HUDEP-2 (cell line): ENCODE measurements around the gene HS2ST1.
"Not testable (repeated sequence)": the region's sequence is repeated elsewhere in the genome, so short reads cannot be mapped to it uniquely, and the experiment has no call there.

Experiments
- DNase-seq, 76 experiments: peaks; one replicate each; lab custom pipeline; 2025; ENCODE audit not compliant: unreplicated experiment in 76 of 76; lab: John Stamatoyannopoulos, UW

HS2ST1 gene

DNA sequence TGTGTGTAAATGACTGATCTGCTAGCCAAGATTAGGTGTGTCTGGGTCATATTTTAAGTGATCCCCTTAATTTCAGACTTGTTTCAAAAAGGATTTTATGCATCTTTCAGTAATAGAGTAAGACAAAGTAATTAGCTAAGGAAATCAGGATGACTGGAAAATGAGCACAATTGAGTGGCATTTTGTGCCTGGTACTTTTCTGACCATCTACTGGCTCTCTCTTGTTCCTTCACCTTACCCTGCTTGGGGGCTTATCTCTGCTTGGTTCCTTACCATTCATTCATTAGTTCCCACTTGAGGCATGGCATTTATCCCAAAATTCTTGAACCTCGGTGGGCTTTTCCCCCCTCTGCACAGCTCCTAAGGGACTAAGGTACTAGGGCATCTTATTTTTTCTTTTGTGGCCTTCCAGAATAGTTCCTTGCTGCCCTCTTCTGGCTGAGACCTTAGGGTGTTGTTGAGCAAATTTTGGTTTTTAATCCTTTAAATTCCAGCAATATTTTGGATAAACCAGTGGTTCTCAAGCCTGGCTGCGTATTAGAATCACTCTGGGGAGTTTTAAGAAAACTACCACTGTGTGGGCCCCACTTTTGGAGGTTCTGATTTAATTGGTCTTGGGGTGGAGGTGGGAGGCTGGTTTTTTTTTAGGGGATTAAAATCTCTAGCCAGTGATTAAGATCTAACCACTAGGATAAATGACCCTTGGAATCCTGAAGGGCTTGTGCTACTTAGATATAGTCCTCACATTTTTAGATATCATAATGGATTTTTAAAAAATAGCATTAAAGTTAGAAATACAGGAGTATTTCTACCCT is 50.8 kb downstream of the HS2ST1 start:
- DNase-seq: peak in 23 of 76 experiments; percentile 2 to 47 (median 16)

DNA sequence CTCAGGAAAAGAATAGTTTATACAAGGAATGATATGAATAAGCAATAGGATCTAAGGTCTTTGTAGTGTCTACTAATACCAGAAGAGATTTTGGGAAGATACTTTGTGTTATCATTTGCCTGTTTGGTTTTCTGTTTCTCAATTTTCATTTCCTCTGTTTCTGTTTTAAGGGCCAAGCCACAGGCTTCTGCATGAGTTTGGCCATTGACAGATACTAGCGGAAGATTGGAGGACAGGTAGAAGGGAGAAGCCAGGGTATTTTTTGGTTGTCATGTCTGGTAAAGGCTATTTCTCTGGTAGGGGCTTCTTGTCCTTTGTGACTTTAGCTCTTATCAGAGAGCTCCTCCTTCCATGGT is 51.4 kb downstream of the HS2ST1 start:
- no peak for DNase-seq

DNA sequence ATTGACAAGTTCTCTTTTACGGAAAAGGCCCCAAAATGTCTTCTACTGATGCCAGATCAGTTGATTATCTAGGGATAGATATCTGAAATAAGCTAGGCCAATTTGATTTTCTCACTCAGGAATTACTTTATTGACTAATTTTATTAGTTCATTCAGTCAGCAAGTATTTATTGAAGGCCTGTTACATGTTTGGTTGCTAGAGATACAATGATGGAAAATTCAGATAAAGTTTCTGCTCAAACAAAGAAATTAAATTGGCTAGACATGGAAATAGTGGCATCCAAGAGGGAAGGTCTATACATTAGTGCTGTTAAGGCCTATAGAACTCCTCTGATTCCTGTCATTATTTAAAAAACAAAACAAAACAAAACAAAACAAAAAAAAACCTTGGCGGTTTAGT is 56.5 kb downstream of the HS2ST1 start:
- no peak for DNase-seq

DNA sequence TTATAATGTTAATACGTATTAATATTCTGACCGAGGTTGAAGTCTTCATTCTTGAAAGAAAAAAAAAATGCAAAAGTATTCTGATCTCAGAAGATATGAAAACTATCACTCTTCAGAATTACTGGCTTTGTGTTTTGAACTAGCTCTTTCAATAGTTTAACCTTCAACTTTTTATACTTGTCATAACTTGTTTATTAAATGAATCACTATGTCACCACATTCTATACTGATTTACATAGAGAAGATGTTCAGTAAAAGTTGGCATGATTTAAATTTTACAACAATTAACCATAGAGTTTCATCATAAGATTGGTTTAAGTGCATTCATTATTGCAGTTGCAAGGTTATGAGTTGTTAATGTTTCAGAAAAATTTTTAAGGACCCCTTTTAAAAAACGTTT is 57.3 kb downstream of the HS2ST1 start:
- no peak for DNase-seq

DNA sequence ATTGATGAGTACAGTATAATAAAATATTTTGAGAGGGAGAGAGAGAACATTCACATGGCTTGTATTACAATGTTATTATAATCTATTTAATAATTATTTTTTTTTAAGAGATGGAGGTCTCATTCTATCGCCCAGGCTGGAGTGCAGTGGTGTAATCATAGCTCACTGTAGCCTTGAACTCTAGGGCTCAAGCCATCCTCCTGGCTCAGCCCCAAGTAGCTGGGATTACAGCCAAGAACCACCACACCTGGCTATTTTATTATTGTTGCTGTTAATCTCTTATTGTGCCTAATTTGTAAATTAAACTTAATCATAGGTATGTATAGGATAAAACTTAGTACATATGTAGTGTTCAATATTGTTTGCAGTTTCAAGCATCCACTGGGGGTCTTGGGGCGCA is 57.8 kb downstream of the HS2ST1 start:
- DNase-seq: peak in 5 of 76 experiments; percentile 3 to 27 (median 12)

DNA sequence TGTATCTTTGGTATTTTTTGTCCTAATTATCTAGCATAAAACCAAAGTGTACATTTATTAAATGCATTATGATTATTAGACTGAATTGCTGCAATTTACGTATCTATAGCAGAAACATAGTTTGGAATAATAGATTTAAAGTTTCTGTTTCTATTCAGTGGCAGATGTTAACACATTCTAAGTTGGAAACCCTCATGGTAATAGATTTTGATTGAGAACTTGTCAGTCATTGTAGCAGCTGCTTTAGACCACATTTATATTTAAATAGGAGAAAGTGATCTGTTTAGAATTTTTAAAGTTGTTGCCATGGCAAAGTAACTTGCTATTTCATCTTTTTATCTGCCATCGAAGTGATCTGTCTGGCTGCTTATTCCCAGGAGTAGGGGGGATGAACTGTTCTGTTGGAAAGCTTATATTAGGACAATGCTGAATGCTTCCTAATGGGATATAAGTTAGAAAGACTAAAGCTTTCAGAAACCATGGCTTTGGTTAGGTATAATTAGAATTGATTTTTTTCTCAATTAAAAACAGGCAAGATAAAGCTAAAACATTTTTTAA is 61.6 kb downstream of the HS2ST1 start:
- DNase-seq: no peak

DNA sequence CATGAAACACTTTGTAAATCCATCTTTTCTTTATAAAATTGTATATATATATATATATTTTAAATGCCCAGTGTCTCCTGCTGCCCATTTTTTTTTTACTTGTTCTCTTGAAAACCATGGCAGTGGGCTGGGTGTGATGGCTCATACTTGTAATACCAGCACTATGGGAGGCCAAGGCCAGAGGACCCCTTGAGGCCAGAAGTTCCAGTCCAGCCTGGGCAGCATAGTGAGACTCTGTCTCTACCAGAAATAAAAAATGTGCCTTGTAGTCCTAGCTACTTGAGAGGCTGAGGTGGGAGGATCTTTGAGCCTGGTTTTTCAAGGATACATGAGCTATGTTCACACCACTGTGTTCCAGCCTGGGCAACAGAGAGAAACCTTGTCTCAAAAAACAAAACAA is 62.2 kb downstream of the HS2ST1 start:
- DNase-seq: no peak

DNA sequence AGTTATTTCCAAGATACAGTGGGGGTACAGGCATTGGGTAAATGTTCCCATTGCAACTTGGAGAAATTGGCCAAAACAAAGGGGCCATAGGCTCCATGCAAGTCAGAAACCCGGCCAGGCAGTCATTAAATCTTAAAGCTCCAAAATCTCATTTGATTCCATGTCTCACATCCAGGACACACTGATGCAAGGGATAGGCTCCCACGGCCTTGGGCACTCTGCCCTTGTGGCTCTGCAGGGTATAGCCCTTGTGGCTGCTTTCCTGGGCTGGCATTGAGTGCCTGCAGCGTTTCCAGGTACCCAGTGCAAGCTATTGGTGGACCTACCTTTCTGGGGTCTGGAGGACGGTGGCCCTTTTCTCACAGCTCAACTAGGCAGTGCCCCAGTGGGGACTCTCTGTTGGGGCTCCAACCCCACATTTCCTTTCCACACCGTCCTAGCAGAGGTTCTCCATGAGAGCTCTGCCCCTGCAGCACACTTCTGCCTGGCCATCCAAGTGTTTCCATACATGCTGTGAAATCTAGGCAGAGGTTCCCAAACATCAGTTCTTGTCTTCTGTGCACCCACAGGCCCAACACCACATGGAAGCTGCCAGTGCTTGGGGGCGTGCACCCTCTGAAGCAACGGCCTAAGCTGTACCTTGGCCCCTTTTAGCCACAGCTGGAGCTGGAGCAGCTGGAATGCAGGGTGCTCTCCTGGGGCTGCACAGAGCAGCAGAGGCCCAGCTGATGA is 67.2 kb downstream of the HS2ST1 start:
- DNase-seq: no peak

DNA sequence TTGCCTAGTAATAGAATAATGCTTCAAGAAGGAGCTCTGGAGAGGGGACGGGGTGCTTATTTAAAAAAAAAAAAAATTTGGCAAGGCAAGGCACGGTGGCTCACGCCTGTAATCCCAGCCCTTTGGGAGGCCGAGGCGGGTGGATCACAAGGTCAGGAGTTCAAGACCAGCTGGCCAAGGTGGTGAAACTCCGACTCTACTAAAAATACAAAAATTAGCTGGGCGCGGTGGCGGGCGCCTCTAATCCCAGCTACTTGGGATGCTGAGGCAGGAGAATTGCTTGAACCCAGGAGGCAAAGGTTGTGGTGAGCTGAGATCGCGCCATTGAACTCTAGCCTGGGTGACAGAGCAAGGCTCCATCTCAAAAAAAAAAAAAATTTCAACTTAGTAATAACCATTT is 69.2 kb downstream of the HS2ST1 start:
- not testable (repeated sequence) for DNase-seq

DNA sequence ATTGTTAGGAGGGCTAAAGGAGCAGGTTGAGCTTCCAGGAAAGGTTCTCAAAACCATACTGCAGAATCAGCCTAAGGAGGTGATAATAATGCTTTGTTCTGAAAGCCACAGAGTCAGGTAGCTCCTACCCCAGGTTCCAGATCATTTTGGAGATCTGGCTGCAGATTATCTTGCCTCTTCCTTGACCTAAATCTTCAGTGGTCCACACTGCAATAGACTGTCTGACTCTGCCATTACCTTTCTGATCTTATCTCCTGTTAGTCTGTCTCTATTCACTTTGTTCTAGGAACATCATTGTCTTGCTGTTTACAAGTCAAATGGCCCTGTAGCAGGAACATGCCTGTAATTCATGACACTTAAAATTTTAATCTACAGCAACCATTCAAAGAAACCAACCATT is 73.0 kb downstream of the HS2ST1 start:
- DNase-seq: no peak

DNA sequence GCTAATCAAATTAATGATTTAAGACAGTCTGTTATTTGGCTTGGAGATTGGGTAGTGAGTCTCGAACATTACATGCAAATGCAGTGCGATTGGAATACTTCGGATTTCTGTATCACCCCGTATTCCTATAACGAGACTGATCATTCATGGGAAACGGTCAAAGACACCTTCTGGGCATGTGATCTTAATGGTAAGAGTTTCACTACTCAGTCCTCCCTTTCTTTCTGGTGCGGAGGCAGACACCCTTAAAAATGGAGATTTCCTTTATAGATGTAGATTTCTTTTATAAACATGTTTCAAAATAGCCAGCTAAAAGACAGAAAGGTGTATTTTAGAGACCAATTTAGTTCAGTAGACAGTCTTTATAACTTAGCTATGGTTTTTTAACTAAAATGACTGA is 74.4 kb downstream of the HS2ST1 start:
- no peak for DNase-seq

DNA sequence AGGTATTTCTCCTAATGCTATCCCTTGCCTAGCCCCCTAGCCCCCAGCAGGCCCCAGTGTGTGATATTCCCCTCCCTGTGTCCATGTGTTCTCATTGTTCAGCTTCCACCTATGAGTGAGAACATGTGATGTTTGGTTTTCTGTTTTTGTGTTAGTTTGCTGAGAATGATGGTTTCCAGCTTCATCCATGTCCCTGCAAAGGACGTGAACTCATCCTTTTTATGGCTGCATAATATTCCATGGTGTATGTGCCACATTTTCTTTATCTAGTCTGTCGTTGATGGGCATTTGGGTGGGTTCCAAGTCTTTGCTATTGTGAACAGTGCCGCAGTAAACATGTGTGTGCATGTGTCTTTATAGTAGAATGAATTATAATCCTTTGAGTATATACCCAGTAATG is 75.3 kb downstream of the HS2ST1 start:
- DNase-seq: not testable (repeated sequence)

DNA sequence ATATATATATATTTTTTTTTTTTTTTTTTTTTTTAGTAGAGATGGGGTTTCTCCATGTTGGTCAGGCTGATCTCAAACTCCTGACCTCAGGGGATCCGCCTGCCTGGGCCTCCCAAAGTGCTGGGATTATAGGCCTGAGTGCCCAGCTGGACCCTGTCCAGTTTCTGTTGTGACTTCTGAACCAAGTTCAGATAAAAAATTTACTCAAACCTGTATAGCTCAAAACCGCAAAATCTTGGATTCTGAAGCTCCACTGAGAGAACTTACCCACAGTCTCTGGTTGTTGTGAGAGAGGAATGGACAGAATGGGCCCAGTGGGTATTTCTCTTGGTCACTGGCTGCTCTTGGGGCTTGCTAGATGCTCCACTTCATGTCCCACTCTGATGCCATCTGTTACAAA is 76.4 kb downstream of the HS2ST1 start:
- DNase-seq: peak in 6 of 76 experiments; percentile 14 to 32 (median 16)

DNA sequence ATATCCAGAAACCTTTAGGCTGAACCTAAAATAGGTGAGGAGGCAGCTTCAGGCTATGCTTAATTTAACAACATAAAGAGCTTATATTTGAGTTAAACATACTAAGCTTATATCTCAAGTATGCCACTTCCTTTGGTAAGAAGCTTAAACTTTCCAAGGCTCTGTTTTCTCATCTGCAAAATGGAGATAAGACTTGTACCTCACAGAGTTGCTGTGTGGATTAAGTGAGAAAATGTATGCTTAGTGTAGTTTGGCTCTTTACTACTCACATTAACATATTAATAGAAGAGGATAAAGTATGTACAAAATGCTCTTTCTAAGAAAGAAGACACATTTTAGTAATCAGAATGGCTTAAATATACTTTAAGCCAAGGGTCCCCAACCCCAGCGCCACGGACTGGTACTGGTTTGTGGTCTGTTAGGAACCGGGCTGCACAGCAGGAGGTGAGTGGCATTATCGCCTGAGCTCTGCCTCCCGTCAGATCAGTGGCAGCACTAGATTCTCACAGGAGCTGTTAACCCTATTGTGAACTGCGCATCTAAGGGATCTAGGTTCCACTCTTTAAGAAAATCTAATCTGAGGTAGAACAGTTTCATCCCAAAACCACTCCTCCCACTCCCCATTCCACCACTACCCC is 77.2 kb downstream of the HS2ST1 start:
- DNase-seq: peak in 53 of 76 experiments; percentile 14 to 79 (median 44)

DNA sequence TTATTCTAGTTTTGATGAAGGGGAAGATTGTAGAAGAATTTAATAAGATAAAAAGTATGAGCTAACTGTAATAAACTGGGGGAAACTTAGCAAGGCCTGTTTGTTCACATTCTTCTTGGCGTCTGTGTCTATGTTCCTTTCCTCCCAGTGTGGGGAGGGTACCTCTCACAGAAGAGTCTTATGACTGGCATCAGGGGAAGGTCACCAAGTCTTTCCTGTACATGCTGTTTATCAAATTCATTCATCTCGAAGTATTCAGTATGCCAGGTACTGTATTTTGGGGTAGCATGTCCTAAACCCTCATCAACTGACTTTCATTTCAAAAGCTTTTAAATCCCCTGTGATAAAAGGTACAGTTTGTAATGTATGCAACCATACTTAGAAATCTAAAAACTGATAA is 78.4 kb downstream of the HS2ST1 start:
- DNase-seq: peak in 11 of 76 experiments; percentile 8 to 51 (median 31)

DNA sequence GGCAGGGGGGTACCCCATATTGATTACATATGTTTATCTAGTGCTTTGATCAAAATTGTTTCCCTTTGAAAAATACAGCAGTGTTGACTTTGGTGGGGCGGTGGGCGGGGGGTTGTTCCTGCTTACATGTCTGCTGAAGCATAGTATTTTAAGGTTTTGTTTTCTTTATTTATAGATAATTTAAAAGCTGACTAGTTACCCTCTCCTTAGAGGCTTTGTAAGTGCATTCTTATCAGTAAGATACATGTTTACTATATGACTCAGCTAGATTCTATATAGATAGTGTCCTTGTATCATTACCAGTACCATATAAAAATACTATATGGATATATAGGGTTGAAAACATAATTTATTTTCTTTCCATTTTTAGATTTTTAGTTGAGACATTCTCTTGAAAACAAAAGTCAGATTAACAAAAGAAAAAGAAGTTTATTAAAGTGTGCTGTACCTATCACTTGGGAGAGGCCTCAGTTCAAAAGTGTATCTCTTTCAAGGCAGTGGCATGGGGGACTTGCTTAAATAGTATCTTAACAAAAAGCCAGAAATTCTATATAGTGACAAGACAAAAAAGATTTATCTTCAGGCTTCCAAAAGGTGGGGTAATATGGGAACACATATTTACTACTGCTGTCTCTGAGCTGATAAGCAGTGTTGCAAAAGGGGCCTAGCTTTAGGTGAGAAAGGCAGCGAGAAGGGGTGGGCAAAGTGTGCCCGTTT is 79.0 kb downstream of the HS2ST1 start:
- peak in 35 of 76 experiments; percentile 10 to 81 (median 48) for DNase-seq

DNA sequence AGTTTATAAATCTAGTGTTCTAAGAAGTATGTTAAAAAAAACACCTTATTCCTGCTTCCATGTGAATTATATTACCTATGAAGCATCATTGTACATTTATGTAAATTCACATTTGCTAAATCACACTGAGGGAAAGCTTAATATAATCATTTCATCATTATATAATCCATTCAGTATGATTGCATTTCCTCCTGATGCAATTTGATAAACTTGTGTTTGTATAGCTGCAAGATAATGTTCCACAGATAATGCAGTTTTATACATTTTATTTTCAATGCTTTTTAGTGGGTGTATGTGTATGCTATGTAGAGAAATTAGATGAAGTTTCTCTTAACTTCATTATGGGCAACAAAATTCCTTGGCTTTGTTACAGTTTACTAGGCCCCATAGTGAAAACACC is 79.6 kb downstream of the HS2ST1 start:
- DNase-seq: no peak

DNA sequence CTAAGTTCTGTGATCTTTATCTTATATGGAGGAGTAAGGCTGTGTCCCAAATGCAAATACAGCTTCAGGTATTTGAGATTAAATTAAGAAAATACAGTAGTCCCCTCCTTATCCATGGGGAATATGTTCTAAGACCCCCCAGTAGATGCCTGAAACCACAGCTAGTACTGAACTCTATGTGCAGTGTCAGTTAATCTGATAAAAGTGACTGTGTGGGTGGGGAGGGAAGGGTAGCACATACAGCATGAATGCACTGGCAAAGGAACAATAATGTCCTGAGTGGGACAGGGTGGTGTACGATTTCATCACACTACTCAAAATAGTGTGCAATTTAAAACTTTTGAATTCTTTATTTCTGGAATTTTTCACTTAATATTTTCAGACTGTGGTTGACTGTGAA is 83.1 kb downstream of the HS2ST1 start:
- DNase-seq: peak in 20 of 76 experiments; percentile 4 to 55 (median 28)

DNA sequence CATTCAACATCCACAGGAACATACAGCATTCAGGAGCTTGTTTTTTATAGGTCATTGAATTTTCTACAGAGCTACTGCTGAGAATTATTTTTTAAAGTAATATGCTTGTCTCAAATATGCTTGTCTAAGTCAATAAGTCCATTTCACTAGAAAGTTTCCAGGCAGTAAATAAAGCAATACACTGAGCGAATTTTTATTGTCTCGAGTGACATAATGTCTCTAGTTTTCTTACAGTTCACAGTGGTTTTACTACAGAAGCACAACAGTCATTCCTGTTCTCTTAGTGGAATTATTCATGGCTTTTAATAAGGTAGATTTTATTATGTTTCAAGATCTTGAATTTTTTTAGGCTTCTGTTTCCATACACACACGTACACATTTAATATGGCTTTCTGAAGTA is 83.8 kb downstream of the HS2ST1 start:
- no peak for DNase-seq

DNA sequence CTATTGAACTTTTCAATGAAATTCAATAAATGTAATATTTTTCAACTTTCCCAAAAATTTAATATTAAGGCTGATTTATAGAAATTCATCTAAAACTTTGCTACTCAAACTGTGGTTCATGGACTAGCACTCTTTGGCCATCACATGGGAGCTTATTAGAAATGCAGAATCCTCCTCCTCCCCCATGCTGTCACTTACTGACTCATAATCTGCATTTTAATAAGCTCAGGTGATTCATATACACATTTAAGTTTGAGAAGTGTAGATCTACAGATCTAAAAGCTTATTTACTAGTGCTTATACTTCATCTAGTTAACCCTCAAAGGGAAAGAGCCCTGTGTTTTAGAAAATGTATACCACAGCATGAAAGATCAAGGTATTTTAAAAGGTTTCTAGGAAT is 84.3 kb downstream of the HS2ST1 start:
- DNase-seq: peak in 5 of 76 experiments; percentile 4 to 41 (median 10)

DNA sequence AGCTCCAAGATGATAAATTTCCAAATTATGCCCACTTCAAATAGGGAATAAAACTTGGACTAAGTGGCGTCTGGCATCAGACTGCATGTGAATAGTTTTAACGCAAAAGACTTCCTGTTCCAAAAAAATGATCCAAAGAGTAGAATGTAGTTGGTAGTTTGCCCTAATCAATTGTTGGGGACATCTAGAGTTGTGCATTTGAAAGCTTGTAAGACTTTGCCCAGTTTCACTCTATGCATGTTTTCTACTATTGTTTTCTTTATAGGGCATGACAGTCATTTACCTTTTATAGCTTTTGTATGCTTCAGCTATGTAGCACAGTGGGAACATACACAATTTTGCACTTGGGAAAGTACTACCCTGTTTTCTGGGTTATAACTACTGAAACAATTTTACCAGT is 86.0 kb downstream of the HS2ST1 start:
- no peak for DNase-seq
